ENCODE data around the gene CTSW.

The CTSW gene

GRCh38 chr11:65903715-65904114 is 24.1 kb downstream of the CTSW start:
- no peak for DNase-seq (ENCODE audit: low spot score)
- no peak for TF ChIP-seq CTCF (conservative IDR thresholded peaks at IDR 0.05; ENCODE audit: low read depth)
- CTCF ChIA-PET: interaction anchor here (0.6 kb wide), 1 partner anchor 316 kb away, joined by 5 read pairs; no protein-coding TSS in a partner anchor
- POLR2A ChIA-PET (ENCODE audit: low non-redundant PET): no interaction called here
- H3K27ac ChIP-seq: peak overlapping the region; percentile 73

GRCh38 chr11:65906602-65907001 is 27.0 kb downstream of the CTSW start:
- no peak for DNase-seq (ENCODE audit: low spot score)
- no peak overlapping the region for H3K27ac ChIP-seq
- CTCF ChIA-PET: interaction anchor here (0.7 to 1.1 kb wide), 2 partner anchors 22 to 351 kb away, joined by 3 to 5 read pairs; no protein-coding TSS in a partner anchor
- POLR2A ChIA-PET (ENCODE audit: low non-redundant PET): no interaction called here
- TF ChIP-seq CTCF (conservative IDR thresholded peaks at IDR 0.05; ENCODE audit: low read depth): no peak

DNA sequence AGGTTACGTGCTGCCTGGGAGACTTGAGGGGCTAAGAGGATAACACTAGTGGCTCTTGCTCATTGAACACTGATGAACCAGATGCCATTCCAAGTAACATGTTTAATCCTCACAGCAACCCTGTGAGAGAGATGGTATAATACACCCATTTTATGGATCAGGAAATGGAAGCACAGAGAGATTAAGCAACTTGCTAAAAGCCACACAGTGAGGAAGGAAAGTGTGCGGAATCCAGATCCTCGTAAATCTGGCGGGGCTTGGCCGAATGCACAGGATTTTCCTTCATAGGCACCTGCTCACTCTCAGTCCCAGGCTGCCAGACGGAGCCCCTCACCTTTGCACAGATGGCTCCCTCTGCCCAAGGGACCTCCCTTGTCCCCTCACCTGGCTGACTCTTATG is 28.2 kb downstream of the CTSW start:
- POLR2A ChIA-PET (ENCODE audit: low non-redundant PET): no interaction called here
- TF ChIP-seq CTCF (conservative IDR thresholded peaks at IDR 0.05; ENCODE audit: low read depth): no peak
- no peak for DNase-seq (ENCODE audit: low spot score)
- CTCF ChIA-PET: interaction anchor here (0.6 kb wide), 1 partner anchor 11 kb away, joined by 3 read pairs; no protein-coding TSS in a partner anchor
- no peak overlapping the region for H3K27ac ChIP-seq

GRCh38 chr11:65911682-65912568 is 32.3 kb downstream of the CTSW start:
- ChIA-PET POLR2A (ENCODE audit: low non-redundant PET) (interaction anchor here (0.9 to 1.4 kb wide), 4 partner anchors 11 to 24 kb away, joined by 3 to 7 read pairs (median 4); partner anchors contain the start of genes CCDC85B and FIBP), CTCF (interaction anchor here (0.6 to 2.4 kb wide), 8 partner anchors 14 to 348 kb away, joined by 3 to 8 read pairs (median 4); partner anchors contain the start of genes CCDC85B and FIBP)
- peak; percentile 88 for DNase-seq (ENCODE audit: low spot score)
- H3K27ac ChIP-seq: peak overlapping the region; percentile 93
- peak; percentile 67 for TF ChIP-seq CTCF (conservative IDR thresholded peaks at IDR 0.05; ENCODE audit: low read depth)

DNA sequence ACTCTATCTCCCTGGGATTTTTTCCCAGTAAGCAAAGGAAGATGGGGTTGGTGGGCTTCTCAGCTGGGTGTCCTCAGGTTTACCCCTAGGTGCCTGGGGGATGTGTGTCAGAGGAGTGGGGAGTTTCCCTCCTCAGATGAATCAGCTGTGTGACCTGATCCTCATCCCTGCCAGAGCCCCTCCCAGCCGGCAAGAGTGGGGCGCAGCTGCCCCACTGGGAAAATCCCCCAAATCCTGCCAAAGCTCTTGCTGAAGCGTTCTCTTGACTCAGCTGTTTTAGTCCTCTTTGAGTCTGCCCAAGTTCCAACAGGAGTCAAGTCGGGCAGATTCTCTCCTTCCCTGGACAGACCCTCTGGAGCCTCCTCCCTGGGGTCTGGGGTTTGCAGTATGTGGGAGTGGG is 33.2 kb downstream of the CTSW start:
- peak; percentile 86 for DNase-seq (ENCODE audit: low spot score)
- POLR2A ChIA-PET (ENCODE audit: low non-redundant PET): interaction anchor here (0.9 to 1.4 kb wide), 2 partner anchors 14 to 25 kb away, joined by 4 read pairs; partner anchors contain the start of gene FIBP
- CTCF ChIA-PET: interaction anchor here (0.5 to 2.4 kb wide), 8 partner anchors 15 to 1443 kb away, joined by 3 to 8 read pairs (median 4); partner anchors contain the start of genes CCDC85B and FIBP
- H3K27ac ChIP-seq: peak overlapping the region; percentile 93
- no peak for TF ChIP-seq CTCF (conservative IDR thresholded peaks at IDR 0.05; ENCODE audit: low read depth)

- CTCF ChIA-PET: interaction anchor here (0.7 to 1.1 kb wide), 3 partner anchors 10 to 244 kb away, joined by 3 to 4 read pairs (median 3); no protein-coding TSS in a partner anchor
- peak overlapping the region; percentile 93 for H3K27ac ChIP-seq
- no peak for DNase-seq (ENCODE audit: low spot score)
- TF ChIP-seq CTCF (conservative IDR thresholded peaks at IDR 0.05; ENCODE audit: low read depth): no peak
- POLR2A ChIA-PET (ENCODE audit: low non-redundant PET): interaction anchor here (0.8 to 1.5 kb wide), 4 partner anchors 15 to 54 kb away, joined by 3 to 5 read pairs (median 4); partner anchors contain the start of gene CCDC85B
Observed at GRCh38 chr11:65915101-65915820, 35.6 kb downstream of the CTSW start.

All from RWPE1 (cell line).